ENCODE data around the gene PTPRK.

Gene PTPRK

DNA sequence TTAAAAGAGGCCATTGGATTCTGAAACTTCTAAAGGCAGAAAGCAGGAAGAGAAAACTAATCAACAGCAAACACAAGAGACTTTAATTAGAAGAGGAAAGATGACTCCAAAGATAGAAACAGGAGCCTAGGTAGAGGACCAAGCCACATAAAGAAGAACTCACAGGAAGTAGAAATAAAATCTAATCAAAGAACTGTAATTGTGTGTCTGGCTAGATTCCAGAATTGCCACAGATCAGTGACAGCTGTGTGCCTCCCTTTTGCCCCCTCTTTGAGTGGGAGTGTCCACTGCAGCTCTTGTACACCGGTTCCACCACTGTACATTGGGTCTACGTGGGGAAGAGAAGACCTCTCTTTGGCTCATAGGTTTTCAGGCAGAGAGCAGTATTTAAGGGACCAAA lies 597.3 kb downstream of the PTPRK start:
- H3K4me1 ChIP-seq (ENCODE audit: control insufficient read depth, insufficient read depth, low read length), result no peaks in the 10 kb centered on the region
- no peaks in the 10 kb centered on the region for H3K36me3 ChIP-seq (ENCODE audit: control insufficient read depth, insufficient read depth, low read length)
- H3K9ac ChIP-seq (ENCODE audit: low read length), result no peak overlapping the region
- peaks cover 20% of the 10 kb centered on the region for H3K9me3 ChIP-seq (ENCODE audit: control insufficient read depth, insufficient read depth, low read depth, low read length)
- H3K4me3 ChIP-seq (ENCODE audit: low read depth, low read length), result no peak overlapping the region
- H3K27ac ChIP-seq (ENCODE audit: low read depth, low read length), result no peak overlapping the region
- no peaks in the 10 kb centered on the region for H3K27me3 ChIP-seq (ENCODE audit: control insufficient read depth, insufficient read depth, low read length)

GRCh38 chr6:127921982-127922381 lies 598.4 kb downstream of the PTPRK start:
- Histone ChIP-seq H3K36me3 (ENCODE audit: control insufficient read depth, insufficient read depth, low read length) (no peaks in the 10 kb centered on the region), H3K27ac (ENCODE audit: low read depth, low read length) (no peak overlapping the region), H3K9me3 (ENCODE audit: control insufficient read depth, insufficient read depth, low read depth, low read length) (peaks cover 20% of the 10 kb centered on the region), H3K4me3 (ENCODE audit: low read depth, low read length) (no peak overlapping the region), H3K4me1 (ENCODE audit: control insufficient read depth, insufficient read depth, low read length) (no peaks in the 10 kb centered on the region), H3K9ac (ENCODE audit: low read length) (no peak overlapping the region), H3K27me3 (ENCODE audit: control insufficient read depth, insufficient read depth, low read length) (no peaks in the 10 kb centered on the region)

DNA sequence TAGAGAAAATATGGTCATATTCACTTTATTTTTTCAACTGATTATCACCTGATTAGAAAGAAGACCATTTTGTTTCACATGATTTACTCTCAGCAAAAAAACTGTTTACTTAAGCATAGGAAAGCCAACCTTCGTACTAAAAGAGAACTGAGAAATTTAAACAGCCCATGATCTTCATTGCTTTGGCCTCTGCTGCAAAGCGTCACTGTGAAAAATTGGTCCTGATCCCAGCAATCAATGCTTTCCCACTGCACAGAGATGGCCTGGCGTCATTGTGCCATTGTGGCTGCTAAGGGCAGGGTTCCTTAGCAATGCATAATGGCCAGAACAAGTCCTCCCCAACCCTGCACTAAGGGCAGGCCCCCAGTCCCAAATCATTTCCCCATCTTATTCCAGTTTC lies 599.6 kb downstream of the PTPRK start:
- H3K9ac ChIP-seq (ENCODE audit: low read length), result no peak overlapping the region
- no peaks in the 10 kb centered on the region for H3K27me3 ChIP-seq (ENCODE audit: control insufficient read depth, insufficient read depth, low read length)
- H3K4me3 ChIP-seq (ENCODE audit: low read depth, low read length), result no peak overlapping the region
- no peaks in the 10 kb centered on the region for H3K4me1 ChIP-seq (ENCODE audit: control insufficient read depth, insufficient read depth, low read length)
- H3K36me3 ChIP-seq (ENCODE audit: control insufficient read depth, insufficient read depth, low read length), result no peaks in the 10 kb centered on the region
- H3K9me3 ChIP-seq (ENCODE audit: control insufficient read depth, insufficient read depth, low read depth, low read length), result peaks cover 9% of the 10 kb centered on the region
- no peak overlapping the region for H3K27ac ChIP-seq (ENCODE audit: low read depth, low read length)

All from HUES6 (cell line).